ENCODE data around the gene HOXB4.

Gene HOXB4

GRCh38 chr17:48611681-48612455 is 33.7 kb upstream of the HOXB4 start:
- no peak overlapping the region for H3K23ac ChIP-seq (ENCODE audit: low read length)
- no CpG with 5 or more reads among the region's 36 CpGs for WGBS (ENCODE audit: extremely low coverage, insufficient coverage, insufficient read length)
- H3K14ac ChIP-seq (ENCODE audit: low read length): peak overlapping the region; percentile 38
- H2BK5ac ChIP-seq (ENCODE audit: low read depth, low read length, poor library complexity): peak overlapping the region; percentile 47
- peak overlapping the region; percentile 86 for H3K4me2 ChIP-seq (ENCODE audit: low read length)
- H4K12ac ChIP-seq (ENCODE audit: low read depth, low read length): peak overlapping the region; percentile 75
- no peak for DNase-seq
- H3K27me3 ChIP-seq (ENCODE audit: insufficient read depth, low read length): peaks cover 35% of the 10 kb centered on the region
- H3K36me3 ChIP-seq (ENCODE audit: control insufficient read depth in 1 of 2, insufficient read depth in 2 of 2, low read length in 2 of 2): no peaks in the 10 kb centered on the region
- peak overlapping the region; percentile 65 for H4K91ac ChIP-seq (ENCODE audit: low read depth, low read length)
- peak overlapping the region; percentile 36 for H3K27ac ChIP-seq (ENCODE audit: low read depth, low read length)
- peak overlapping the region; percentile 69 for H4K8ac ChIP-seq (ENCODE audit: low read depth, low read length)
- no peak overlapping the region for H2AK5ac ChIP-seq (ENCODE audit: low read length)
- no peak overlapping the region for H2BK12ac ChIP-seq (ENCODE audit: low read length)
- H3K79me2 ChIP-seq (ENCODE audit: control insufficient read depth, insufficient read depth, low read length, poor library complexity): peaks cover 5% of the 10 kb centered on the region
- H3K79me1 ChIP-seq (ENCODE audit: low read length): peaks cover 18% of the 10 kb centered on the region
- H2AFZ ChIP-seq (ENCODE audit: insufficient read depth, low read length, poor library complexity): peak overlapping the region; percentile 20
- H3K4me3 ChIP-seq (ENCODE audit: low read depth, low read length): peak overlapping the region; percentile 13
- peak overlapping the region; percentile 20 for H3K9ac ChIP-seq (ENCODE audit: low read length)
- peaks cover 2% of the 10 kb centered on the region for H3K9me3 ChIP-seq (ENCODE audit: insufficient read depth, low read depth, low read length)
- H3K4ac ChIP-seq (ENCODE audit: low read depth, low read length): no peak overlapping the region
- peaks cover 13 to 14% of the 10 kb centered on the region in 2 experiments for H3K4me1 ChIP-seq (ENCODE audit: control insufficient read depth in 1 of 2, insufficient read depth in 2 of 2, low read length in 2 of 2)
- no peak overlapping the region for H2BK120ac ChIP-seq (ENCODE audit: insufficient read depth, low read length, poor library complexity)
- H3K18ac ChIP-seq (ENCODE audit: low read length): no peak overlapping the region

DNA sequence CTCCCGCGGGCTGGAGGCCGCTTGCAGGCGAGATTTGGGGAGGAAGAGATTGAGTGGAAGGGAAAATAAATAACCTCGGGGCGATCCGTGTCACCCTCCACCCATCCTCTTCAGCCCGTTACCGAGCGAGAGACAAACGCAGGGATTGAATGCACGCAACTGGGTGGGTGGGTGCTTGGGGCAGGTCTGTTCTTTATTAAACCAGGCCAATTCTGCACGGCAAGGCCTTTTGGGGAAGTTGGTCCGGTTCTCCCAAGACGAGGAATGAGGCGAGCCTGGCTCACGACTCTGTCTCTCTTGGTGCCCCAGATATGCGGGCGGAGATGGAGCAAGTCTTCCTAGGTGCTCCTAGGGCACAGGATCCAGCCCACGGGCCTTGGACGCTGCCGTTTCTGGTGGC is 33.1 kb upstream of the HOXB4 start:
- peak overlapping the region; percentile 65 for H4K12ac ChIP-seq (ENCODE audit: low read depth, low read length)
- H3K27me3 ChIP-seq (ENCODE audit: insufficient read depth, low read length): peaks cover 34% of the 10 kb centered on the region
- H4K91ac ChIP-seq (ENCODE audit: low read depth, low read length): peak overlapping the region; percentile 32
- H3K4me2 ChIP-seq (ENCODE audit: low read length): peak overlapping the region; percentile 86
- H3K4me3 ChIP-seq (ENCODE audit: low read depth, low read length): no peak overlapping the region
- no peak overlapping the region for H3K9ac ChIP-seq (ENCODE audit: low read length)
- H3K4me1 ChIP-seq (ENCODE audit: control insufficient read depth in 1 of 2, insufficient read depth in 2 of 2, low read length in 2 of 2): peaks cover 13 to 14% of the 10 kb centered on the region in 2 experiments
- H3K79me1 ChIP-seq (ENCODE audit: low read length): peaks cover 18% of the 10 kb centered on the region
- no peak overlapping the region for H2BK120ac ChIP-seq (ENCODE audit: insufficient read depth, low read length, poor library complexity)
- no peaks in the 10 kb centered on the region for H3K36me3 ChIP-seq (ENCODE audit: control insufficient read depth in 1 of 2, insufficient read depth in 2 of 2, low read length in 2 of 2)
- H3K27ac ChIP-seq (ENCODE audit: low read depth, low read length): peak overlapping the region; percentile 15
- H3K4ac ChIP-seq (ENCODE audit: low read depth, low read length): peak overlapping the region; percentile 25
- H3K9me3 ChIP-seq (ENCODE audit: insufficient read depth, low read depth, low read length): peaks cover 2% of the 10 kb centered on the region
- WGBS (ENCODE audit: extremely low coverage, insufficient coverage, insufficient read length): no CpG with 5 or more reads among the region's 22 CpGs
- H3K79me2 ChIP-seq (ENCODE audit: control insufficient read depth, insufficient read depth, low read length, poor library complexity): peaks cover 5% of the 10 kb centered on the region
- peak overlapping the region; percentile 65 for H3K14ac ChIP-seq (ENCODE audit: low read length)
- DNase-seq: peak; percentile 35 to 52
- H2AFZ ChIP-seq (ENCODE audit: insufficient read depth, low read length, poor library complexity): peak overlapping the region; percentile 67
- H2BK5ac ChIP-seq (ENCODE audit: low read depth, low read length, poor library complexity): peak overlapping the region; percentile 52
- no peak overlapping the region for H3K23ac ChIP-seq (ENCODE audit: low read length)
- H4K8ac ChIP-seq (ENCODE audit: low read depth, low read length): peak overlapping the region; percentile 90
- H2BK12ac ChIP-seq (ENCODE audit: low read length): peak overlapping the region; percentile 39
- H3K18ac ChIP-seq (ENCODE audit: low read length): peak overlapping the region; percentile 68
- H2AK5ac ChIP-seq (ENCODE audit: low read length): no peak overlapping the region

- peaks cover 33% of the 10 kb centered on the region for H3K27me3 ChIP-seq (ENCODE audit: insufficient read depth, low read length)
Observed at GRCh38 chr17:48610282-48611211, 32.4 kb upstream of the HOXB4 start, which contains the start of gene HOXB7. Gene HOXB7 (minus strand): TSS chr17:48611017. CDS start chr17:48610918, 99 bp downstream.

DNA sequence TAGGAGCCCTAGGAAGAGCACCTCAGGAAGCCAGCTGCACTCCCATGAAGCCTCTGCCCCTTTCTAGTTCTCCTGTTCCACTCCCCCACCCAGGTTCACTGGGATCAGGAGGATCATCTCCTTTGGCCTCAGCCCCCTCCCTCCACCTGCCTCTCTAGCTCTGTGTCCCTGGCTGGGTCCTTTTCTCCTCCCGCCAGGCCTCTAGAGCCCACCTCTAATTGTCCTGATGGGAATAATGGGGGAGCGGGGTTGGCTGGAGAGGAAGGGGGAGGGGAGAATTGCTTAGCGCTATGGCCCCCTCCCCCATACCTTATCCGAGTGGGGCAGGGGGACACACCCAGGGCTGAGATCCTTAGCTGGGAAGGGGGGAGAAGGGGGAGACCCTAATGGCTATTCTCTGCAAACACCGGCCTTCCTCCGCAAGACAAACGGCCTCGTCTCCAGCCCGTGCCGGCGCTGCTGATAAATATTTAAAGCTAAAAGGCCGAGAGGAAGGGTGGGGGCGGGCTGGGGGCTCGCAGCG is 31.7 kb upstream of the HOXB4 start:
- H2BK12ac ChIP-seq (ENCODE audit: low read length): no peak overlapping the region
- H2AK5ac ChIP-seq (ENCODE audit: low read length): no peak overlapping the region
- peak overlapping the region; percentile 98 for H4K8ac ChIP-seq (ENCODE audit: low read depth, low read length)
- H3K4me1 ChIP-seq (ENCODE audit: control insufficient read depth in 1 of 2, insufficient read depth in 2 of 2, low read length in 2 of 2): peaks cover 13 to 14% of the 10 kb centered on the region in 2 experiments
- no peak overlapping the region for H3K18ac ChIP-seq (ENCODE audit: low read length)
- H4K12ac ChIP-seq (ENCODE audit: low read depth, low read length): peak overlapping the region; percentile 79
- H2AFZ ChIP-seq (ENCODE audit: insufficient read depth, low read length, poor library complexity): peak overlapping the region; percentile 84
- peak overlapping the region; percentile 61 for H3K27ac ChIP-seq (ENCODE audit: low read depth, low read length)
- peak overlapping the region; percentile 90 for H4K91ac ChIP-seq (ENCODE audit: low read depth, low read length)
- no peak for DNase-seq
- H3K27me3 ChIP-seq (ENCODE audit: insufficient read depth, low read length): peaks cover 33% of the 10 kb centered on the region
- H3K79me2 ChIP-seq (ENCODE audit: control insufficient read depth, insufficient read depth, low read length, poor library complexity): peaks cover 5% of the 10 kb centered on the region
- peaks cover 18% of the 10 kb centered on the region for H3K79me1 ChIP-seq (ENCODE audit: low read length)
- H3K4me3 ChIP-seq (ENCODE audit: low read depth, low read length): peak overlapping the region; percentile 71
- no peaks in the 10 kb centered on the region for H3K36me3 ChIP-seq (ENCODE audit: control insufficient read depth in 1 of 2, insufficient read depth in 2 of 2, low read length in 2 of 2)
- H3K9me3 ChIP-seq (ENCODE audit: insufficient read depth, low read depth, low read length): peaks cover 2% of the 10 kb centered on the region
- no peak overlapping the region for H3K4ac ChIP-seq (ENCODE audit: low read depth, low read length)
- no peak overlapping the region for H3K23ac ChIP-seq (ENCODE audit: low read length)
- WGBS (ENCODE audit: extremely low coverage, insufficient coverage, insufficient read length): no CpG with 5 or more reads among the region's 15 CpGs
- H2BK5ac ChIP-seq (ENCODE audit: low read depth, low read length, poor library complexity): peak overlapping the region; percentile 61
- no peak overlapping the region for H3K9ac ChIP-seq (ENCODE audit: low read length)
- H2BK120ac ChIP-seq (ENCODE audit: insufficient read depth, low read length, poor library complexity): no peak overlapping the region
- peak overlapping the region; percentile 84 for H3K14ac ChIP-seq (ENCODE audit: low read length)
- H3K4me2 ChIP-seq (ENCODE audit: low read length): peak overlapping the region; percentile 86

More at GRCh38 chr17:48610282-48611211, 32.4 kb upstream of the HOXB4 start, which contains the start of gene HOXB7:
- Histone ChIP-seq H2BK5ac (ENCODE audit: low read depth, low read length, poor library complexity) (peak within 1 kb of the TSS; percentile 61), H3K27ac (ENCODE audit: low read depth, low read length) (peak within 1 kb of the TSS; percentile 61), H3K4me2 (ENCODE audit: low read length) (peak within 1 kb of the TSS; percentile 86), H3K23ac (ENCODE audit: low read length) (no peak within 1 kb of the TSS), H2AFZ (ENCODE audit: insufficient read depth, low read length, poor library complexity) (peak within 1 kb of the TSS; percentile 84), H3K4me3 (ENCODE audit: low read depth, low read length) (peak within 1 kb of the TSS; percentile 71), H3K36me3 (ENCODE audit: control insufficient read depth in 1 of 2, insufficient read depth in 2 of 2, low read length in 2 of 2) (no peaks in the 10 kb centered on the region), H3K79me2 (ENCODE audit: control insufficient read depth, insufficient read depth, low read length, poor library complexity) (peaks cover 5% of the 10 kb centered on the region), H3K79me1 (ENCODE audit: low read length) (peaks cover 18% of the 10 kb centered on the region), H3K18ac (ENCODE audit: low read length) (peak within 1 kb of the TSS; percentile 68), H4K12ac (ENCODE audit: low read depth, low read length) (peak within 1 kb of the TSS; percentile 79), H3K14ac (ENCODE audit: low read length) (peak within 1 kb of the TSS; percentile 84), H2BK120ac (ENCODE audit: insufficient read depth, low read length, poor library complexity) (peak within 1 kb of the TSS; percentile 73), H3K4me1 (ENCODE audit: control insufficient read depth in 1 of 2, insufficient read depth in 2 of 2, low read length in 2 of 2) (peaks cover 13 to 14% of the 10 kb centered on the region in 2 experiments), H3K9me3 (ENCODE audit: insufficient read depth, low read depth, low read length) (peaks cover 2% of the 10 kb centered on the region), H3K4ac (ENCODE audit: low read depth, low read length) (peak within 1 kb of the TSS; percentile 60), H2BK12ac (ENCODE audit: low read length) (peak within 1 kb of the TSS; percentile 39), H2AK5ac (ENCODE audit: low read length) (peak within 1 kb of the TSS; percentile 38), H4K91ac (ENCODE audit: low read depth, low read length) (peak within 1 kb of the TSS; percentile 90), H3K9ac (ENCODE audit: low read length) (peak within 1 kb of the TSS; percentile 77), H4K8ac (ENCODE audit: low read depth, low read length) (peak within 1 kb of the TSS; percentile 98)
- WGBS (ENCODE audit: extremely low coverage, insufficient coverage, insufficient read length): no CpG with 5 or more reads among the region's 79 CpGs
- peak; percentile 45 to 66 for DNase-seq

Measured in trophoblast cell (in vitro differentiated cells and primary cell).